ENCODE measurements around the gene PTCD3.

PTCD3 gene

GRCh38 chr2:86105969-86106945, at the start of gene PTCD3:
Gene PTCD3 (plus strand): TSS chr2:86106235. CDS start chr2:86106248, 13 bp downstream.
- H3K9me3 Mint-ChIP-seq, result no peaks in the 10 kb centered on the region
- peaks cover 75% of the 10 kb centered on the region for H3K36me3 Mint-ChIP-seq (ENCODE audit: low read depth)
- H3K4me1 Mint-ChIP-seq, result peaks cover 51% of the 10 kb centered on the region

GRCh38 chr2:86056590-86057331, 49.3 kb upstream of the PTCD3 start:
- peaks cover 47% of the 10 kb centered on the region for H3K36me3 Mint-ChIP-seq (ENCODE audit: low read depth)
- DNase-seq (no peak), ATAC-seq (no peak)
- no peak overlapping the region for H3K4me3 Mint-ChIP-seq
- no peak overlapping the region for H3K27ac Mint-ChIP-seq
- no peaks in the 10 kb centered on the region for H3K27me3 Mint-ChIP-seq
- H3K9me3 Mint-ChIP-seq, result no peaks in the 10 kb centered on the region
- H3K4me1 Mint-ChIP-seq, result no peaks in the 10 kb centered on the region

More at GRCh38 chr2:86105969-86106945, at the start of gene PTCD3:
- DNase-seq (peak; percentile 91), ATAC-seq (peak; percentile 88)
- Mint-ChIP-seq H3K4me3 (peak within 1 kb of the TSS; percentile 93), H3K27ac (peak within 1 kb of the TSS; percentile 97), H3K27me3 (no peaks in the 10 kb centered on the region)

DNA sequence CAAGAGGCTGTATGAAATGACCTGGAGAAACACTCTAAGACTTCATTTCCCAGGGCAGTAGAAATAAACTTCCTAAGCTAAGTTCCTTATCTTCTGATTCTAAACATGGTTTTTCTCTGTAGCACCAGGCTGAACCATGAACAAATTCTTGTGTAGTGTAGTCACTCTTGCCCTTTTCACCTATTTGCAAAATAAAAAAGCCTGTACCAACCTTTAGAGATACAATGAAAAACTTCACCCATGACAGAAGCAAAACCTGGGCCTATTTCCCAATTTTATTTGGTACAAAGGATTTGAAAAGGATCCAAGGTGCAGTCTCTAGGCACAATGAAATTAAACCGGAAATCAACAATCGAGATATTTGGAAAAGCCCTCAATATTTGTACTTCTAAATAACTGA, 44.0 kb upstream of the PTCD3 start:
- H3K36me3 Mint-ChIP-seq (ENCODE audit: low read depth), result peaks cover 70% of the 10 kb centered on the region
- no peak overlapping the region for H3K4me3 Mint-ChIP-seq
- ATAC-seq (no peak), DNase-seq (no peak)
- no peaks in the 10 kb centered on the region for H3K9me3 Mint-ChIP-seq
- no peak overlapping the region for H3K27ac Mint-ChIP-seq
- no peaks in the 10 kb centered on the region for H3K27me3 Mint-ChIP-seq
- H3K4me1 Mint-ChIP-seq, result peaks cover 5% of the 10 kb centered on the region

DNA sequence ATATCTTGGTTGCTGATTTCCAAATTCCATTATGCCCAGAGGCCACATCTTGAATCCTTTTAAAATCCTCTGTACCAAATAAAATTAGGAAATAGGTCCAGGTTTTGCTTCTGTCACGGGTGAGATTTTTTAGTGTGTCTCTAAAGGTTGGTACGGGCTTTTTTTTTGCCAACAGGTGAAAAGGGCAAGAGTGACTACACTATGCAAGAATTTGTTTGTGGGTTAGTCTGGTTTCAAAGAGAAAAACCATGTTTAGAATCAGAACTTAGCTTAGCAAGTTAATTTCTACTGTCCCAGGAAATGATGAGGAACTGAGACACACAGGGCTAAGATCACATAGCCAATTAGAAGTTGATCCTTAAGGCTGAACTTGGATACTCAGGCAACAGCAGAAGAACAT, 42.0 kb upstream of the PTCD3 start:
- peaks cover 21% of the 10 kb centered on the region for H3K4me1 Mint-ChIP-seq
- no peaks in the 10 kb centered on the region for H3K27me3 Mint-ChIP-seq
- no peak overlapping the region for H3K27ac Mint-ChIP-seq
- H3K4me3 Mint-ChIP-seq, result no peak overlapping the region
- ATAC-seq, result no peak
- H3K36me3 Mint-ChIP-seq (ENCODE audit: low read depth), result peaks cover 74% of the 10 kb centered on the region
- no peaks in the 10 kb centered on the region for H3K9me3 Mint-ChIP-seq
- no peak for DNase-seq

GRCh38 chr2:86065512-86065911, 40.5 kb upstream of the PTCD3 start:
- Mint-ChIP-seq H3K27me3 (no peaks in the 10 kb centered on the region), H3K9me3 (no peaks in the 10 kb centered on the region), H3K4me1 (peaks cover 26% of the 10 kb centered on the region), H3K27ac (no peak overlapping the region), H3K4me3 (no peak overlapping the region), H3K36me3 (ENCODE audit: low read depth) (peaks cover 81% of the 10 kb centered on the region)
- DNase-seq, result no peak
- no peak for ATAC-seq

DNA sequence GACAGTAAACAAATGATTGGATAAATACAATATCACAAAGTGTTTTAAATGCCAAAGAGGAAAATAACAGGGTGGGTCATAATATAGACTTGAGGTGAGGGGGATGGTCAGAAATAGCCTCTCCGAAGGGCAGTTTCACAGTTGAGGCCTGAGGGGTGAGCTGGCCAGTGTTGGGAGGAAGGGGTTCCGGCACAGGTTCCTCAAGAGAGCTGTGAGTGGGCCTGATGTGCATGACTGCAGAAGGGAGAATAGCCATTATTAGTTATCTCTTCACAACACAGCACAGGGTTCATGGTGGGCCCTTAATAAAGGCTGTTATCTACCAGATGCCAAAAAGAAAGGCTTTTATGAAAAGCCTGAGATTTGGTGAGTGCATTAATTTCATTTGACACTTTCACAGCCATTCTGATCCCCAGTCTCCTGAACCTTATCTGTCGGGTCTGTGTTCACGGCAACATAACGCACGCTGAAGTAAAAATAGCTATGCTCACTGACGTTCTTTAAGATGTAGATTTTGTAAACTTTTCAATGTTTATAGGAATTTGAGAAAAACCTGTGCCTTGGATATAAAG, 39.9 kb upstream of the PTCD3 start:
- H3K9me3 Mint-ChIP-seq, result no peaks in the 10 kb centered on the region
- peaks cover 81% of the 10 kb centered on the region for H3K36me3 Mint-ChIP-seq (ENCODE audit: low read depth)
- ATAC-seq (no peak), DNase-seq (no peak)
- H3K27ac Mint-ChIP-seq, result no peak overlapping the region
- no peak overlapping the region for H3K4me3 Mint-ChIP-seq
- peaks cover 26% of the 10 kb centered on the region for H3K4me1 Mint-ChIP-seq
- no peaks in the 10 kb centered on the region for H3K27me3 Mint-ChIP-seq

- Mint-ChIP-seq H3K27ac (no peak overlapping the region), H3K4me1 (peaks cover 26% of the 10 kb centered on the region), H3K36me3 (ENCODE audit: low read depth) (peaks cover 81% of the 10 kb centered on the region), H3K9me3 (no peaks in the 10 kb centered on the region), H3K27me3 (no peaks in the 10 kb centered on the region), H3K4me3 (no peak overlapping the region)
- ATAC-seq (no peak), DNase-seq (no peak)
These were observed 39.1 kb upstream of the PTCD3 start for GRCh38 chr2:86066915-86067314.

DNA sequence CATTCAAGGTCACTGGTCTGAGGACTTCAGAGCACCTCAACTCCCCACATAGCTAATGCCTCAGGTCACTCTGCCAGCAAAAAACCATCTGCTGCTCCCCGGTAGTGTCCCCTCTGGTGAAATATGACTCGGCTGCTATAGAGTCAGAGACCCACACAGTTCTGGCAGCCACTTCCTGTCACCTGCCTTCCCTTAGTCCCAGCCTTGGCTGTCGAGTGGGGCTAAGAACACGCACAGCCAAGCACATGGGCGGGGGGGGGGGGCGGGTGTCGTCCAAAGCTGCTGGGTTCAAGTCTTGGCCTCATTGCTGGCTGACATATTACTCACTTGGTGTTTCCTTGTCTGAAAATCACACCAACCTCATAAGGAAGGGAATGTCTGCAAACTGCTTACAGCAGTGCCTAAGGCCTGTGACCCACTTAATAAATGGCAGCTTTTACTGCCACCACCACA, 37.9 kb upstream of the PTCD3 start:
- Mint-ChIP-seq H3K27me3 (no peaks in the 10 kb centered on the region), H3K9me3 (no peaks in the 10 kb centered on the region), H3K4me1 (peaks cover 30% of the 10 kb centered on the region), H3K36me3 (ENCODE audit: low read depth) (peaks cover 76% of the 10 kb centered on the region), H3K27ac (no peak overlapping the region), H3K4me3 (no peak overlapping the region)
- peak; percentile 97 for ATAC-seq
- peak; percentile 47 for DNase-seq

DNA sequence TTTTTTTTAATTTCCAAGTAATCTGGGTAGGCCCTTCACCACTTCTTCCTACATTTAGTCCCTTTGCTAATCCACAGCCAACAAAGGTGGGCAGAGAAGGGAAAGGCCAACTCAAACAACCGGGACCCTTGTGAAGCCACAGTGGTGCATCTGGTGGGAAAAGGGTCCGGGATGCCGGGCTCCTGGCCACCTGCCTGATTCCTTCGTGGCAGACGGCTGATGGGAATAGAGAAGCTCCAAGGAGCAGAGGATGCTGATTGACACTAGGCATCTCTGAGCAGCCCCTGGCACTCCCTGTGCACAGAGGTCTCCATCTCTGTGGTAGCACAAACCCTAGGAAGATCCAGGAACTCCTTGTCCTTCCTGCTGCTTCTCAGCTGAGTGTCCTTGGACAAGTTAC, 37.4 kb upstream of the PTCD3 start:
- Mint-ChIP-seq H3K27me3 (no peaks in the 10 kb centered on the region), H3K4me3 (no peak overlapping the region), H3K27ac (no peak overlapping the region), H3K36me3 (ENCODE audit: low read depth) (peaks cover 74% of the 10 kb centered on the region), H3K4me1 (peaks cover 30% of the 10 kb centered on the region), H3K9me3 (no peaks in the 10 kb centered on the region)
- DNase-seq (no peak), ATAC-seq (no peak)

- Mint-ChIP-seq H3K9me3 (no peaks in the 10 kb centered on the region), H3K27me3 (no peaks in the 10 kb centered on the region), H3K27ac (peak overlapping the region; percentile 39), H3K4me3 (no peak overlapping the region), H3K36me3 (ENCODE audit: low read depth) (peaks cover 71% of the 10 kb centered on the region), H3K4me1 (peaks cover 30% of the 10 kb centered on the region)
- ATAC-seq (no peak), DNase-seq (no peak)
These were observed 36.8 kb upstream of the PTCD3 start for GRCh38 chr2:86069091-86069685.

GRCh38 chr2:86069783-86070339, 36.2 kb upstream of the PTCD3 start:
- DNase-seq (no peak), ATAC-seq (no peak)
- no peaks in the 10 kb centered on the region for H3K9me3 Mint-ChIP-seq
- peaks cover 30% of the 10 kb centered on the region for H3K4me1 Mint-ChIP-seq
- peaks cover 66% of the 10 kb centered on the region for H3K36me3 Mint-ChIP-seq (ENCODE audit: low read depth)
- no peak overlapping the region for H3K4me3 Mint-ChIP-seq
- H3K27me3 Mint-ChIP-seq, result no peaks in the 10 kb centered on the region
- H3K27ac Mint-ChIP-seq, result no peak overlapping the region

DNA sequence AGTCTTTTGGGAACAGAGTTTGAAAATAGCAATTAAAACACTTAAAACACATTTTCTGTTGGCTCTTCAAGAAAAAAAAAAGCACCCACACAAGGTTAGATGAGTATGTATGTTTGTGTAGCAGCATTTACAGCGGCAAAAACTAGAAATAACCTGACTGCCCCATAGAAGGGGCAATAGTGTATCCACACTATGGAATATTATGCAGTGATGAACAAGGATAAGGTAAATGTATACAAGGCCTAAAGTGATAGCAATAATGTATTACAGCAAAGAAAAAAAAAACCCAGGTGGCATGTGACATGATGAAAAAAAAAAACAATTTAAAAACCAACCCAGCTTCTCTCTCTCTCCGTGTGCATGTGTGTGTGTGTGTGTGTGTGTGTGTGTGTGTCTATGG, 35.2 kb upstream of the PTCD3 start:
- no peak overlapping the region for H3K27ac Mint-ChIP-seq
- ATAC-seq (no peak), DNase-seq (no peak)
- no peaks in the 10 kb centered on the region for H3K9me3 Mint-ChIP-seq
- no peak overlapping the region for H3K4me3 Mint-ChIP-seq
- peaks cover 61% of the 10 kb centered on the region for H3K36me3 Mint-ChIP-seq (ENCODE audit: low read depth)
- no peaks in the 10 kb centered on the region for H3K27me3 Mint-ChIP-seq
- H3K4me1 Mint-ChIP-seq, result peaks cover 30% of the 10 kb centered on the region

DNA sequence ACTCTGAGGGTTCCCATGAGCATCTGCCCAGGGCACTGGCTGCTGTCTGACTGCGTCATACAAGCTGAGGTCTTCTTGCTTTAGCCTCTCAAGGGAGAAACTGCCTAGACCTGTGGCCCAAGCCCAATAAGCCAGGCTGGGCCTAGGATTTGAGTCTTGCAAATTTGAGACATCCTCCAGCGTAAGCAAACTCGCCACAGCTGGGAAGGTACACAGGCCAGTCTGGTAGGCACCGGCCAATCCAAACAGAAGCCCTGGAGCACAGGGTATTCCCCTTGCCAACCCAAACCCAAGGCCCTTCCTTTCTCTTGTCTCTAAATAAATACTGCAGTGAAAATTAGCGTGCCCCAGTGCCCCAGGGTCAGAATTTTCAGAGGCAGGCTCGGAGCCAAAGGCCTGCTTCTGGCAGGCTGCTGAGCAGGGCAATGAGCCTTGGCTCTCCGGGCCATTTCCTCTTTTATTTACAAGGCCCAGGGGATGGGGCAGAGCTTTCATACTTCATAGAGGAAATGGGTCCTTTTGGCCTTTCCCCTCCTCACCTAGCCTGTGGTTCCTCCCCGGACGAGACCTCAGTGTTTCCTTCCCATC, 33.7 kb upstream of the PTCD3 start:
- Mint-ChIP-seq H3K36me3 (ENCODE audit: low read depth) (peaks cover 59% of the 10 kb centered on the region), H3K4me1 (peaks cover 22% of the 10 kb centered on the region)

DNA sequence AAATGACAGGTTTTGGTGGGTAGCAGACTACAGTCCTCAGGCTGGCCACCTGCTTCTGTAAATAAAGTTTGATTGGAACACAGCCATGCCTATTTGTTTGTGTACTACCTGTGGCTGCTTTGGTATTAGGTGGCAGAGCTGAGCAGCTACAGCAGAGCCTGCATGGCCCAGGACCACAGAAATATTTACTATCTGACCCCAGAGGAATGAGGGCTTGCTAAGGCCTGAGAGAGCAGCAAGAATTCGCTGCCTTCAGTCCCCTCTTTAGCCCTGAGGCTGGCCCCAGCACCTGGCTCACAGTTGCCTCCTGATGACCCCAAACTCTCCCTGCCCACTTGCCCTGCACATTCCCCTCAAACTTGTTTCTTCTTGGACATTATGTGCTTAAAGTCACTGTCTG, 32.8 kb upstream of the PTCD3 start:
- Mint-ChIP-seq H3K36me3 (ENCODE audit: low read depth) (peaks cover 62% of the 10 kb centered on the region), H3K9me3 (no peaks in the 10 kb centered on the region), H3K27ac (no peak overlapping the region), H3K4me1 (peaks cover 17% of the 10 kb centered on the region), H3K4me3 (no peak overlapping the region), H3K27me3 (no peaks in the 10 kb centered on the region)
- ATAC-seq (no peak), DNase-seq (no peak)

More for the DNA sequence above, 33.7 kb upstream of the PTCD3 start:
- ATAC-seq, result no peak
- Mint-ChIP-seq H3K4me3 (no peak overlapping the region), H3K27ac (peak overlapping the region; percentile 55), H3K9me3 (no peaks in the 10 kb centered on the region), H3K27me3 (no peaks in the 10 kb centered on the region)
- no peak for DNase-seq

Data from activated naive CD8-positive, alpha-beta T cell treated with anti-CD3 and anti-CD28 coated beads, Interleukin-2, amount 50 U/mL, for 24 hours (primary cell).